HCT116 (cell line): ENCODE results near the gene SNRPD2. TPM values are rescaled to one million over a fixed set of nuclear protein-coding genes. Genes with fewer than 3 reads are reported as not detected.
A peak's percentile ranks its signal among the peaks of the same experiment; 100 is the strongest.

ENCODE experiments used
- ATAC-seq: fragments of 200-7000 bp; cut with Tn5 transposase; 2 replicates; pipeline ENCODE4 v1.9.1; 2020; ENCODE audit warnings: mild to moderate bottlenecking, moderate library complexity
- BruUV-seq: library from RNA; stranded (reverse); fragments of 400-500 nt; replicated peaks from 2 replicates; lab custom pipeline; 2021; lab: Mats Ljungman, UMichigan
- CTCF ChIA-PET: fragments of 300-600 bp; sonication (Branson Sonifier 250); formaldehyde crosslinking; loops from one replicate; lab custom pipeline; 2021; ENCODE audit warnings: antibody characterized with exemption; lab: Charles Lee
- POLR2A ChIA-PET: fragments of 300-600, 350-600 bp; sonication (Branson Sonifier 250); formaldehyde crosslinking; loops from one replicate; lab custom pipeline; 2021; ENCODE audit warnings: antibody characterized with exemption; lab: Charles Lee
- RAD21 ChIA-PET, 2 experiments: fragments of 300-600 bp; sonication (Branson Sonifier 250); formaldehyde crosslinking; loops; one replicate each; lab custom pipeline; 2023; ENCODE audit warnings: low total read pairs in 2 of 2; ENCODE audit not compliant: uncharacterized antibody in 2 of 2, unreplicated experiment in 2 of 2, low non-redundant PET in 1 of 2; lab: Charles Lee
- DNase-seq: peaks from one replicate; pipeline ENCODE4 v3.0.0-alpha.2; 2010; ENCODE audit warnings: low read depth, low spot score
- H2AFZ ChIP-seq: fragments of 200-600 bp; shearing (Covaris generic), sonication (generic); 2 replicates; pipeline ENCODE4 v1.6.1; 2017; ENCODE audit warnings: low read depth, mixed run types, mixed read lengths, antibody characterized with exemption, low read length; ENCODE audit not compliant: poor library complexity, severe bottlenecking
- H3K27ac ChIP-seq: 2 replicates; pipeline ENCODE4 v1.5.1; 2012; ENCODE audit warnings: low read depth, low read length
- H3K27me3 ChIP-seq: fragments of 200-600 bp; sonication (generic); 2 replicates; pipeline ENCODE4 v1.6.1; 2016; ENCODE audit warnings: mixed run types, low read length, mixed read lengths; ENCODE audit not compliant: insufficient read depth
- H3K36me3 ChIP-seq, 2 experiments: fragments of 200-500 bp in 1 of 2; fragments of 200-600 bp in 1 of 2; sonication (Bioruptor generic) in 1 of 2; sonication (generic) in 1 of 2; 2 replicates each; pipeline versions ENCODE4 v1.5.1 to v1.6.1; 2014 to 2016; ENCODE audit warnings: low read length in 2 of 2, inconsistent platforms in 1 of 2, mixed read lengths in 1 of 2, mixed run types in 1 of 2; ENCODE audit not compliant: insufficient read depth in 2 of 2, control insufficient read depth in 1 of 2
- H3K4me1 ChIP-seq, 2 experiments: fragments of 200-600 bp in 1 of 2; sonication (generic) in 1 of 2; 2 replicates each; pipeline versions ENCODE4 v1.5.1 to v1.6.1; 2012 to 2017; ENCODE audit warnings: low read length in 2 of 2, inconsistent platforms in 1 of 2, mild to moderate bottlenecking in 1 of 2, mixed read lengths in 1 of 2, mixed run types in 1 of 2, moderate library complexity in 1 of 2; ENCODE audit not compliant: insufficient read depth in 2 of 2, control insufficient read depth in 1 of 2
- H3K4me2 ChIP-seq: fragments of 200-600 bp; sonication (generic); 2 replicates; pipeline ENCODE4 v1.6.1; 2017; ENCODE audit warnings: mixed run types, low read length, mixed read lengths
- H3K4me3 ChIP-seq, 2 experiments: fragments of 200-600 bp in 1 of 2; sonication (generic) in 1 of 2; replicated peaks in 1 of 2; 2 replicates each; pipeline ENCODE4 v1.5.1; 2011 to 2016; ENCODE audit warnings: low read length in 2 of 2, control low read depth in 1 of 2, low read depth in 1 of 2, mild to moderate bottlenecking in 1 of 2, mixed read lengths in 1 of 2, mixed run types in 1 of 2
- H3K79me2 ChIP-seq: fragments of 200-600 bp; sonication (generic); 2 replicates; pipeline ENCODE4 v1.6.1; 2017; ENCODE audit warnings: mild to moderate bottlenecking, mixed run types, low read length, moderate library complexity, mixed read lengths; ENCODE audit not compliant: insufficient read depth
- H3K9ac ChIP-seq: fragments of 200-600 bp; sonication (generic); 2 replicates; pipeline ENCODE4 v1.6.1; 2016; ENCODE audit warnings: low read length, mixed read lengths
- H3K9me2 ChIP-seq: fragments of 200-600 bp; sonication (generic), shearing (Covaris generic); 2 replicates; pipeline ENCODE4 v1.6.1; 2017; ENCODE audit warnings: mixed run types, mild to moderate bottlenecking, moderate library complexity; ENCODE audit not compliant: insufficient read depth
- H3K9me3 ChIP-seq, 2 experiments: fragments of 200-500 bp in 1 of 2; fragments of 200-600 bp in 1 of 2; sonication (Bioruptor generic) in 1 of 2; sonication (generic) in 1 of 2; 2 replicates each; pipeline ENCODE4 v1.6.1; 2014 to 2017; ENCODE audit warnings: low read length in 2 of 2, mixed read lengths in 2 of 2, inconsistent platforms in 1 of 2, low read depth in 1 of 2, mild to moderate bottlenecking in 1 of 2, mixed run types in 1 of 2, moderate library complexity in 1 of 2; ENCODE audit not compliant: control insufficient read depth in 1 of 2, insufficient read depth in 1 of 2
- H4K20me1 ChIP-seq: fragments of 200-600 bp; sonication (generic), shearing (Covaris generic); 2 replicates; pipeline ENCODE4 v1.6.1; 2017; ENCODE audit warnings: mixed run types, mild to moderate bottlenecking, moderate library complexity; ENCODE audit not compliant: insufficient read depth
- CBX3 ChIP-seq: IDR thresholded peaks from 2 replicates; pipeline ENCODE4 v1.6.1; 2012; ENCODE audit warnings: low read depth
- EGR1 ChIP-seq: IDR thresholded peaks from 2 replicates; pipeline ENCODE4 v1.6.1; 2012; ENCODE audit warnings: low read depth
- ELF1 ChIP-seq: IDR thresholded peaks from 2 replicates; pipeline ENCODE4 v1.6.1; 2012; ENCODE audit warnings: low read depth, borderline replicate concordance
- FOSL1 ChIP-seq: IDR thresholded peaks from 2 replicates; pipeline ENCODE4 v1.6.1; 2012; ENCODE audit warnings: low read depth
- POLR2A ChIP-seq: IDR thresholded peaks from 2 replicates; pipeline ENCODE4 v1.7.0; 2011; ENCODE audit warnings: borderline replicate concordance; ENCODE audit not compliant: insufficient read depth, insufficient read length; ENCODE audit errors: extremely low read depth
- POLR2AphosphoS5 ChIP-seq: IDR thresholded peaks from 2 replicates; pipeline ENCODE4 v1.6.1; 2011; ENCODE audit warnings: mild to moderate bottlenecking, low read depth, low read length, moderate library complexity
- REST ChIP-seq: IDR thresholded peaks from 2 replicates; pipeline ENCODE4 v1.6.1; 2012; ENCODE audit warnings: low read depth
- SP1 ChIP-seq: IDR thresholded peaks from 2 replicates; pipeline ENCODE4 v1.6.1; 2012; ENCODE audit warnings: low read depth
- TCF7L2 ChIP-seq: IDR thresholded peaks from 2 replicates; pipeline ENCODE4 v1.7.0; 2011; ENCODE audit warnings: borderline replicate concordance, inconsistent platforms; ENCODE audit not compliant: insufficient read depth, insufficient read length; ENCODE audit errors: extremely low read depth
- ZNF274 ChIP-seq: fragments of 200-500 bp; sonication (Bioruptor generic); IDR thresholded peaks from 2 replicates; pipeline ENCODE4 v1.6.1; 2014; ENCODE audit warnings: mild to moderate bottlenecking, low read depth, low read length, inconsistent platforms
- intact Hi-C: fragments of 100-400 bp; cut with micrococcal nuclease; formaldehyde crosslinking; loops from 2 replicates; pipeline ENCODE4 v1.10.0; 2022
- total RNA-seq: library from RNA; stranded (reverse); gene quantifications from one replicate; pipeline ENCODE4 v1.2.1, GENCODE V29; 2021; ENCODE audit not compliant: unreplicated experiment
- TF ChIP-seq, protein P1 (sequence below): IDR thresholded peaks from 2 replicates; pipeline ENCODE4 v1.6.1; 2012

The SNRPD2 gene
- total RNA-seq, 1 experiment from 2014 or later, result 927 TPM

- TF ChIP-seq ZNF274, result no peak
- TF ChIP-seq, protein P1, sequence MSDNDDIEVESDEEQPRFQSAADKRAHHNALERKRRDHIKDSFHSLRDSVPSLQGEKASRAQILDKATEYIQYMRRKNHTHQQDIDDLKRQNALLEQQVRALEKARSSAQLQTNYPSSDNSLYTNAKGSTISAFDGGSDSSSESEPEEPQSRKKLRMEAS, result peak; percentile 7; the same call in 1 of the 2 replicates
- TF ChIP-seq, all 23 proteins: peak for 1
- Histone ChIP-seq H3K9ac (peak overlapping the region; percentile 61), H3K27me3 (no peaks in the 10 kb centered on the region), H3K9me2 (no peaks in the 10 kb centered on the region), H3K36me3 (peaks cover 10 to 19% of the 10 kb centered on the region in 2 experiments; a peak in 3 of 4 replicates), H4K20me1 (no peaks in the 10 kb centered on the region), H3K4me2 (peak overlapping the region; percentile 88), H2AFZ (no peak overlapping the region), H3K9me3 (no peaks in the 10 kb centered on the region), H3K4me1 (peaks cover 16 to 29% of the 10 kb centered on the region in 2 experiments), H3K27ac (peak overlapping the region; percentile 82), H3K79me2 (no peaks in the 10 kb centered on the region), H3K4me3 (peak overlapping the region; percentile 5 to 56; a peak in 3 of 4 replicates)
- no TSS peak for BruUV-seq
- CTCF ChIA-PET, result interaction anchor here (0.9 to 3.3 kb wide), 5 partner anchors 10 to 88 kb away, joined by 3 to 18 read pairs (median 3); partner anchors contain the start of genes QPCTL and SNRPD2
- ATAC-seq, result no peak
- DNase-seq, result no peak
- POLR2A ChIA-PET, result interaction anchor here (2.0 kb wide), 1 partner anchor 10 kb away, joined by 7 read pairs; the partner anchor contains the start of genes QPCTL and SNRPD2
- intact Hi-C loops, result no loop called here
- RAD21 ChIA-PET, result no interaction called here
These were observed 9.6 kb downstream of the SNRPD2 start for GRCh38 chr19:45682117-45682516.

GRCh38 chr19:45681391-45682015 is 10.2 kb downstream of the SNRPD2 start:
- Histone ChIP-seq H3K9me2 (no peaks in the 10 kb centered on the region), H3K9ac (peak overlapping the region; percentile 61), H3K27ac (peak overlapping the region; percentile 82), H3K79me2 (no peaks in the 10 kb centered on the region), H4K20me1 (no peaks in the 10 kb centered on the region), H3K4me3 (peak overlapping the region; percentile 28 to 56), H3K4me2 (peak overlapping the region; percentile 88), H3K36me3 (peaks cover 8 to 14% of the 10 kb centered on the region in 2 experiments; a peak in 3 of 4 replicates), H3K27me3 (no peaks in the 10 kb centered on the region), H3K4me1 (peaks cover 17 to 35% of the 10 kb centered on the region in 2 experiments), H3K9me3 (no peaks in the 10 kb centered on the region), H2AFZ (no peak overlapping the region)
- CTCF ChIA-PET, result interaction anchor here (0.8 to 3.3 kb wide), 6 partner anchors 10 to 91 kb away, joined by 3 to 18 read pairs (median 4); partner anchors contain the start of genes QPCTL and SNRPD2
- RAD21 ChIA-PET, result no interaction called here
- BruUV-seq, result no TSS peak
- ATAC-seq, result peak; percentile 74
- POLR2A ChIA-PET, result interaction anchor here (1.0 to 2.0 kb wide), 5 partner anchors 10 to 88 kb away, joined by 3 to 12 read pairs (median 7); partner anchors contain the start of genes QPCTL and SNRPD2
- intact Hi-C loops, result no loop called here
- DNase-seq, result peak; percentile 71
- TF ChIP-seq, protein P1, result peak; percentile 39; the same call in 1 of the 2 replicates
- TF ChIP-seq ZNF274 (no peak), FOSL1 (no peak), TCF7L2 (no peak), EGR1 (peak; percentile 79), CBX3 (0 out of 2 replicates have a peak, but pooled peaks have one; percentile 45), POLR2A (no peak), POLR2AphosphoS5 (peak; percentile 67), SP1 (no peak), ELF1 (no peak), REST (no peak)
